ENCODE measurements around the gene KIAA1958. TPM values are rescaled to one million over a fixed set of nuclear protein-coding genes. Genes with fewer than 3 reads are reported as not detected.
A peak's percentile ranks its signal among the peaks of the same experiment; 100 is the strongest.

KIAA1958 gene
- total and polyA plus RNA-seq, 2 experiments from 2014 or later, result 9.9 to 20.1 TPM

- no peak for TF ChIP-seq CTCF (IDR thresholded peaks at IDR 0.05; ENCODE audit: low read depth, low read length)
- Histone ChIP-seq H3K27ac (no peak overlapping the region), H3K36me3 (no peaks in the 10 kb centered on the region), H3K27me3 (no peaks in the 10 kb centered on the region), H3K4me3 (no peak overlapping the region), H3K9me3 (ENCODE audit: low read depth) (no peaks in the 10 kb centered on the region), H3K4me1 (ENCODE audit: low read depth) (no peaks in the 10 kb centered on the region)
- DNase-seq (ENCODE audit: low read depth in 1 of 2, low spot score in 1 of 2), result no peak
Measured at GRCh38 chr9:112545237-112545636, 58.6 kb downstream of the KIAA1958 start.

- no peaks in the 10 kb centered on the region for H3K9me3 ChIP-seq (ENCODE audit: low read depth)
- no peak for TF ChIP-seq CTCF (IDR thresholded peaks at IDR 0.05; ENCODE audit: low read depth, low read length)
- no peak overlapping the region for H3K4me3 ChIP-seq
- H3K27me3 ChIP-seq, result no peaks in the 10 kb centered on the region
- H3K4me1 ChIP-seq (ENCODE audit: low read depth), result peaks cover 3% of the 10 kb centered on the region
- peak in 1 of 2 donors; percentile 22 for DNase-seq (ENCODE audit: low read depth in 1 of 2, low spot score in 1 of 2)
- H3K27ac ChIP-seq, result no peak overlapping the region
- no peaks in the 10 kb centered on the region for H3K36me3 ChIP-seq
Measured at GRCh38 chr9:112546149-112547012, 59.8 kb downstream of the KIAA1958 start.

- DNase-seq (ENCODE audit: low read depth in 1 of 2, low spot score in 1 of 2), result no peak
- Histone ChIP-seq H3K4me1 (ENCODE audit: low read depth) (peaks cover 16% of the 10 kb centered on the region), H3K36me3 (no peaks in the 10 kb centered on the region), H3K9me3 (ENCODE audit: low read depth) (no peaks in the 10 kb centered on the region), H3K27ac (no peak overlapping the region), H3K27me3 (no peaks in the 10 kb centered on the region), H3K4me3 (no peak overlapping the region)
- TF ChIP-seq CTCF (IDR thresholded peaks at IDR 0.05; ENCODE audit: low read depth, low read length), result no peak
Measured at GRCh38 chr9:112548051-112548440, 61.4 kb downstream of the KIAA1958 start.

GRCh38 chr9:112548836-112549595, 62.4 kb downstream of the KIAA1958 start:
- no peak for TF ChIP-seq CTCF (IDR thresholded peaks at IDR 0.05; ENCODE audit: low read depth, low read length)
- H3K4me1 ChIP-seq (ENCODE audit: low read depth), result peaks cover 16% of the 10 kb centered on the region
- DNase-seq (ENCODE audit: low read depth in 1 of 2, low spot score in 1 of 2), result no peak
- no peak overlapping the region for H3K4me3 ChIP-seq
- H3K27me3 ChIP-seq, result no peaks in the 10 kb centered on the region
- H3K27ac ChIP-seq, result no peak overlapping the region
- no peaks in the 10 kb centered on the region for H3K9me3 ChIP-seq (ENCODE audit: low read depth)
- no peaks in the 10 kb centered on the region for H3K36me3 ChIP-seq

- TF ChIP-seq CTCF (IDR thresholded peaks at IDR 0.05; ENCODE audit: low read depth, low read length), result no peak
- H3K4me1 ChIP-seq (ENCODE audit: low read depth), result peaks cover 16% of the 10 kb centered on the region
- no peaks in the 10 kb centered on the region for H3K36me3 ChIP-seq
- DNase-seq (ENCODE audit: low read depth in 1 of 2, low spot score in 1 of 2), result no peak
- H3K9me3 ChIP-seq (ENCODE audit: low read depth), result no peaks in the 10 kb centered on the region
- no peaks in the 10 kb centered on the region for H3K27me3 ChIP-seq
- H3K27ac ChIP-seq, result no peak overlapping the region
- no peak overlapping the region for H3K4me3 ChIP-seq
Measured at GRCh38 chr9:112550531-112550930, 63.9 kb downstream of the KIAA1958 start.

Measured in cardiac muscle cell (in vitro differentiated cells and primary cell).